Ishikawa (cell line): ENCODE results near the gene GPR78.

ENCODE experiments used
- CEBPB ChIP-seq: IDR thresholded peaks from 2 replicates; pipeline ENCODE4 v1.6.1; 2012
- REST ChIP-seq: IDR thresholded peaks from 2 replicates; pipeline ENCODE4 v1.6.1; 2012; ENCODE audit warnings: low read depth, mild to moderate bottlenecking
- TEAD4 ChIP-seq: IDR thresholded peaks from 2 replicates; pipeline ENCODE4 v1.6.1; 2012
- ZBTB7A ChIP-seq: IDR thresholded peaks from 2 replicates; pipeline ENCODE4 v1.6.1; 2012; ENCODE audit warnings: low read depth

GRCh38 chr4:8577972-8578371 is 2.2 kb upstream of the GPR78 start:
- TF ChIP-seq REST, result no peak
- no peak for TF ChIP-seq ZBTB7A
- no peak for TF ChIP-seq TEAD4
- TF ChIP-seq CEBPB, result no peak
